HepG2 (cell line): ENCODE data around the gene MKX. TPM values are rescaled to one million over a fixed set of nuclear protein-coding genes. Genes with fewer than 3 reads are reported as not detected.
A peak's percentile ranks its signal among the peaks of the same experiment; 100 is the strongest.

Experiments
- ATAC-seq: fragments of 200-7000 bp; cut with Tn5 transposase; 3 replicates; pipeline ENCODE4 v1.9.1; 2020; ENCODE audit warnings: mild to moderate bottlenecking, moderate library complexity
- BruUV-seq: library from RNA; stranded (reverse); fragments of 400-500 nt; replicated peaks from 2 replicates; lab custom pipeline; 2021; lab: Mats Ljungman, UMichigan
- CTCF ChIA-PET: fragments of 300-600 bp; formaldehyde crosslinking; extraction: SDS; loops from one replicate; lab custom pipeline; 2021; ENCODE audit warnings: low total read pairs, inconsistent platforms, low intra/inter-chr PET ratio; lab: Yijun Ruan, JAX
- POLR2A ChIA-PET: fragments of 350-600 bp; sonication (Branson Sonifier 250); formaldehyde crosslinking; loops from one replicate; lab custom pipeline; 2020; ENCODE audit warnings: antibody characterized with exemption, inconsistent platforms; lab: Yijun Ruan, JAX
- DNase-seq: peaks from one replicate; pipeline ENCODE4 v3.0.0-alpha.2; 2015; ENCODE audit warnings: low spot score
- FAIRE-seq: peaks from 3 replicates; lab custom pipeline; 2011; peaks lifted over from hg19 to GRCh38; lab: Jason Lieb, UNC
- H2AFZ ChIP-seq: one replicate; pipeline ENCODE4 v1.6.1; 2011; ENCODE audit warnings: low read length, inconsistent platforms
- H3K27ac ChIP-seq: fragments of 300-600 bp; 3 replicates; pipeline ENCODE4 v1.8.0; 2011; ENCODE audit warnings: mixed run types, mild to moderate bottlenecking, mixed read lengths, low read length, inconsistent platforms; ENCODE audit not compliant: insufficient read depth; ENCODE audit errors: extremely low read length
- H3K27me3 ChIP-seq, 2 experiments: fragments of 200-600 bp in 1 of 2; 2 replicates in 1 of 2; 3 replicates in 1 of 2; pipeline versions ENCODE4 v1.6.0 to v1.8.0; 2011; ENCODE audit warnings: low read length in 2 of 2, mild to moderate bottlenecking in 2 of 2, moderate library complexity in 2 of 2, inconsistent platforms in 1 of 2; ENCODE audit not compliant: insufficient read depth in 2 of 2, control insufficient read depth in 1 of 2
- H3K36me3 ChIP-seq, 2 experiments: fragments of 200-600 bp in 1 of 2; replicated peaks in 1 of 2; 2 replicates in 1 of 2; 3 replicates in 1 of 2; pipeline versions ENCODE4 v1.5.1 to v1.8.0; 2011; ENCODE audit warnings: low read length in 2 of 2, inconsistent platforms in 1 of 2; ENCODE audit not compliant: insufficient read depth in 2 of 2, control insufficient read depth in 1 of 2
- H3K4me1 ChIP-seq: 2 replicates; pipeline ENCODE4 v1.5.1; 2012; ENCODE audit warnings: low read length, inconsistent platforms; ENCODE audit not compliant: insufficient read depth
- H3K4me2 ChIP-seq: 2 replicates; pipeline ENCODE4 v1.6.0; 2011; ENCODE audit warnings: low read depth, low read length, inconsistent platforms
- H3K4me3 ChIP-seq, 3 experiments: fragments of 200-600 bp in 1 of 3; sonication (generic), shearing (Covaris generic) in 1 of 3; replicated peaks in 1 of 3; 2 replicates each; pipeline ENCODE4 v1.5.1; 2011 to 2016; ENCODE audit warnings: low read length in 3 of 3, inconsistent platforms in 2 of 3, low read depth in 2 of 3, mild to moderate bottlenecking in 2 of 3, control low read depth in 1 of 3, mixed read lengths in 1 of 3; ENCODE audit not compliant: insufficient read depth in 1 of 3
- H3K79me2 ChIP-seq: one replicate; pipeline ENCODE4 v1.6.1; 2011; ENCODE audit warnings: low read length, inconsistent platforms; ENCODE audit not compliant: insufficient read depth
- H3K9ac ChIP-seq: 2 replicates; pipeline ENCODE4 v1.6.0; 2011; ENCODE audit warnings: mild to moderate bottlenecking, low read depth, low read length, inconsistent platforms; ENCODE audit not compliant: insufficient read depth
- H3K9me3 ChIP-seq: 2 replicates; pipeline ENCODE4 v1.5.1; 2012; ENCODE audit warnings: mild to moderate bottlenecking, low read length
- H4K20me1 ChIP-seq: 2 replicates; pipeline ENCODE4 v1.6.0; 2011; ENCODE audit warnings: inconsistent platforms, mild to moderate bottlenecking, low read length, moderate library complexity; ENCODE audit not compliant: insufficient read depth
- WGBS: methylation state at CpG from one replicate; pipeline ENCODE4 v1.1.6; 2017; ENCODE audit warnings: low lambda C conversion rate; 5-methylcytosine and 5-hydroxymethylcytosine counted together
- in situ Hi-C: cut with HindIII; loops from 2 replicates; pipeline ENCODE4 v1.10.0; 2017; ENCODE audit warnings: low pct_unique_long_range_greater_than_20kb; ENCODE audit not compliant: extremely low pct_ligation_motif_present
- intact Hi-C: fragments of 100-400 bp; cut with micrococcal nuclease; formaldehyde crosslinking; loops from one replicate; pipeline ENCODE4 v1.10.0; 2022; ENCODE audit not compliant: unreplicated experiment
- polyA plus RNA-seq, 8 experiments: library from polyadenylated mRNA; depleted of rRNA in 3 of 8; stranded (reverse) in 7 of 8; unstranded in 1 of 8; fragments of >200 nt; fragmentation: Illumina TruSeq in 4 of 8; extraction: Trizol in 4 of 8; gene quantifications; 2 replicates each; pipeline versions ENCODE4 v1.2.1 to v1.2.3, GENCODE V29; 2011 to 2016; ENCODE audit warnings: low read depth in 4 of 8, missing spikeins in 1 of 8, mixed read lengths in 1 of 8; ENCODE audit not compliant: insufficient read depth in 1 of 8
- total RNA-seq, 5 experiments: library from RNA; depleted of rRNA; stranded (reverse); fragments of >200 nt; fragmentation: Illumina TruSeq; extraction: Trizol; gene quantifications; 2 replicates each; pipeline ENCODE4 v1.2.3, GENCODE V29; 2016; ENCODE audit warnings: low read depth in 1 of 5
- TF ChIP-seq, protein P1 (sequence below): sonication (generic); formaldehyde crosslinking; IDR thresholded peaks from 2 replicates; pipeline ENCODE4 v1.4.0; 2020; ENCODE audit warnings: mild to moderate bottlenecking, missing genetic modification reagents
- TF ChIP-seq, protein P2 (sequence below): fragments of 450-650 bp; IDR thresholded peaks from 2 replicates; pipeline ENCODE4 v1.6.1; 2016

The MKX gene
- total and polyA plus RNA-seq, 2 of the 13 experiments (the other 11 are each of a cell fraction or from before 2014, with no cell fraction given): not detected

- no peak overlapping the region for H3K4me2 ChIP-seq
- H4K20me1 ChIP-seq: no peaks in the 10 kb centered on the region
- TF ChIP-seq, protein P1, sequence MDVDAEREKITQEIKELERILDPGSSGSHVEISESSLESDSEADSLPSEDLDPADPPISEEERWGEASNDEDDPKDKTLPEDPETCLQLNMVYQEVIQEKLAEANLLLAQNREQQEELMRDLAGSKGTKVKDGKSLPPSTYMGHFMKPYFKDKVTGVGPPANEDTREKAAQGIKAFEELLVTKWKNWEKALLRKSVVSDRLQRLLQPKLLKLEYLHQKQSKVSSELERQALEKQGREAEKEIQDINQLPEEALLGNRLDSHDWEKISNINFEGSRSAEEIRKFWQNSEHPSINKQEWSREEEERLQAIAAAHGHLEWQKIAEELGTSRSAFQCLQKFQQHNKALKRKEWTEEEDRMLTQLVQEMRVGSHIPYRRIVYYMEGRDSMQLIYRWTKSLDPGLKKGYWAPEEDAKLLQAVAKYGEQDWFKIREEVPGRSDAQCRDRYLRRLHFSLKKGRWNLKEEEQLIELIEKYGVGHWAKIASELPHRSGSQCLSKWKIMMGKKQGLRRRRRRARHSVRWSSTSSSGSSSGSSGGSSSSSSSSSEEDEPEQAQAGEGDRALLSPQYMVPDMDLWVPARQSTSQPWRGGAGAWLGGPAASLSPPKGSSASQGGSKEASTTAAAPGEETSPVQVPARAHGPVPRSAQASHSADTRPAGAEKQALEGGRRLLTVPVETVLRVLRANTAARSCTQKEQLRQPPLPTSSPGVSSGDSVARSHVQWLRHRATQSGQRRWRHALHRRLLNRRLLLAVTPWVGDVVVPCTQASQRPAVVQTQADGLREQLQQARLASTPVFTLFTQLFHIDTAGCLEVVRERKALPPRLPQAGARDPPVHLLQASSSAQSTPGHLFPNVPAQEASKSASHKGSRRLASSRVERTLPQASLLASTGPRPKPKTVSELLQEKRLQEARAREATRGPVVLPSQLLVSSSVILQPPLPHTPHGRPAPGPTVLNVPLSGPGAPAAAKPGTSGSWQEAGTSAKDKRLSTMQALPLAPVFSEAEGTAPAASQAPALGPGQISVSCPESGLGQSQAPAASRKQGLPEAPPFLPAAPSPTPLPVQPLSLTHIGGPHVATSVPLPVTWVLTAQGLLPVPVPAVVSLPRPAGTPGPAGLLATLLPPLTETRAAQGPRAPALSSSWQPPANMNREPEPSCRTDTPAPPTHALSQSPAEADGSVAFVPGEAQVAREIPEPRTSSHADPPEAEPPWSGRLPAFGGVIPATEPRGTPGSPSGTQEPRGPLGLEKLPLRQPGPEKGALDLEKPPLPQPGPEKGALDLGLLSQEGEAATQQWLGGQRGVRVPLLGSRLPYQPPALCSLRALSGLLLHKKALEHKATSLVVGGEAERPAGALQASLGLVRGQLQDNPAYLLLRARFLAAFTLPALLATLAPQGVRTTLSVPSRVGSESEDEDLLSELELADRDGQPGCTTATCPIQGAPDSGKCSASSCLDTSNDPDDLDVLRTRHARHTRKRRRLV: no peak
- TF ChIP-seq, protein P2, sequence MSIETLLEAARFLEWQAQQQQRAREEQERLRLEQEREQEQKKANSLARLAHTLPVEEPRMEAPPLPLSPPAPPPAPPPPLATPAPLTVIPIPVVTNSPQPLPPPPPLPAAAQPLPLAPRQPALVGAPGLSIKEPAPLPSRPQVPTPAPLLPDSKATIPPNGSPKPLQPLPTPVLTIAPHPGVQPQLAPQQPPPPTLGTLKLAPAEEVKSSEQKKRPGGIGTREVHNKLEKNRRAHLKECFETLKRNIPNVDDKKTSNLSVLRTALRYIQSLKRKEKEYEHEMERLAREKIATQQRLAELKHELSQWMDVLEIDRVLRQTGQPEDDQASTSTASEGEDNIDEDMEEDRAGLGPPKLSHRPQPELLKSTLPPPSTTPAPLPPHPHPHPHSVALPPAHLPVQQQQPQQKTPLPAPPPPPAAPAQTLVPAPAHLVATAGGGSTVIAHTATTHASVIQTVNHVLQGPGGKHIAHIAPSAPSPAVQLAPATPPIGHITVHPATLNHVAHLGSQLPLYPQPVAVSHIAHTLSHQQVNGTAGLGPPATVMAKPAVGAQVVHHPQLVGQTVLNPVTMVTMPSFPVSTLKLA: peak; percentile 54; the same call in 1 of the 2 replicates
- no peak for DNase-seq
- intact Hi-C loops (no loop called here), in situ Hi-C loops (loop anchor here (10.0 kb wide), 1 partner anchor 209 kb away; no protein-coding TSS in a partner anchor)
- H3K4me1 ChIP-seq: no peaks in the 10 kb centered on the region
- H2AFZ ChIP-seq: no peak overlapping the region
- no peaks in the 10 kb centered on the region for H3K9me3 ChIP-seq
- CTCF ChIA-PET: interaction anchor here (1.3 kb wide), 1 partner anchor 96 kb away, joined by 4 read pairs; no protein-coding TSS in a partner anchor
- no TSS peak for BruUV-seq
- H3K4me3 ChIP-seq: no peak overlapping the region
- H3K9ac ChIP-seq: no peak overlapping the region
- no peak overlapping the region for H3K27ac ChIP-seq
- WGBS: 38% methylated on average over 6 of the region's 6 CpGs
- no peak for FAIRE-seq
- POLR2A ChIA-PET: no interaction called here
- no peaks in the 10 kb centered on the region for H3K36me3 ChIP-seq
- ATAC-seq: no peak
- H3K79me2 ChIP-seq: no peaks in the 10 kb centered on the region
- H3K27me3 ChIP-seq: peaks cover 0 to 8% of the 10 kb centered on the region in 2 experiments; a peak in 1 of 5 replicates
Observed at GRCh38 chr10:27654284-27654683, 91.3 kb downstream of the MKX start.
